Liver (tissue), 9 donors: Measurements from ENCODE around the gene CTNNAL1. TPM values are rescaled to one million over a fixed set of nuclear protein-coding genes. Genes with fewer than 3 reads are reported as not detected.
A peak's percentile ranks its signal among the peaks of the same experiment; 100 is the strongest.

ENCODE experiments used
- DNase-seq: peaks from one replicate; pipeline ENCODE4 v3.0.0-alpha.2; 2017; ENCODE audit warnings: low spot score
- H3K27ac ChIP-seq, 2 donors: one replicate each; pipeline ENCODE4 v1.7.0; 2013; ENCODE audit warnings: inconsistent platforms in 2 of 2, low read length in 2 of 2, control low read depth in 1 of 2, low read depth in 1 of 2, mild to moderate bottlenecking in 1 of 2
- H3K27me3 ChIP-seq, 4 donors: one replicate each; pipeline versions ENCODE4 v1.6.1 to v1.7.0; 2013; ENCODE audit warnings: low read length in 3 of 4, inconsistent platforms in 1 of 4, mild to moderate bottlenecking in 1 of 4, moderate library complexity in 1 of 4; ENCODE audit not compliant: control insufficient read depth in 4 of 4, insufficient read depth in 4 of 4
- H3K36me3 ChIP-seq, 4 donors: one replicate each; pipeline versions ENCODE4 v1.6.1 to v1.7.0; 2013; ENCODE audit warnings: low read length in 3 of 4, mild to moderate bottlenecking in 3 of 4, low read depth in 1 of 4, moderate library complexity in 1 of 4; ENCODE audit not compliant: control insufficient read depth in 4 of 4, insufficient read depth in 3 of 4
- H3K4me1 ChIP-seq, 4 donors: one replicate each; pipeline versions ENCODE4 v1.6.1 to v1.7.0; 2013; ENCODE audit warnings: low read length in 3 of 4, mild to moderate bottlenecking in 3 of 4, moderate library complexity in 1 of 4; ENCODE audit not compliant: control insufficient read depth in 4 of 4, insufficient read depth in 4 of 4
- H3K4me3 ChIP-seq, 3 donors: one replicate each; pipeline versions ENCODE4 v1.6.1 to v1.7.0; 2013; ENCODE audit warnings: low read length in 3 of 3, control low read depth in 1 of 3, low read depth in 1 of 3, mild to moderate bottlenecking in 1 of 3
- H3K9ac ChIP-seq, 2 donors: one replicate each; pipeline ENCODE4 v1.7.0; 2013; ENCODE audit warnings: low read length in 2 of 2, mild to moderate bottlenecking in 2 of 2, moderate library complexity in 2 of 2, control low read depth in 1 of 2, low read depth in 1 of 2
- H3K9me3 ChIP-seq, 4 donors: one replicate each; pipeline versions ENCODE4 v1.6.1 to v1.7.0; 2013; ENCODE audit warnings: low read length in 3 of 4; ENCODE audit not compliant: control insufficient read depth in 4 of 4
- EGR1 ChIP-seq, 2 donors: IDR thresholded peaks; 2 replicates each; pipeline ENCODE4 v1.6.1; 2016 to 2018; ENCODE audit warnings: antibody characterized with exemption in 2 of 2, low read depth in 2 of 2
- FOXA1 ChIP-seq: IDR thresholded peaks from 2 replicates; pipeline ENCODE4 v1.6.1; 2016; ENCODE audit warnings: antibody characterized with exemption
- FOXA2 ChIP-seq: IDR thresholded peaks from 2 replicates; pipeline ENCODE4 v1.6.1; 2016; ENCODE audit warnings: antibody characterized with exemption
- GABPA ChIP-seq, 2 donors: IDR thresholded peaks in 1 of 2; conservative IDR thresholded peaks in 1 of 2; 2 replicates each; pipeline ENCODE4 v1.6.1; 2016; ENCODE audit warnings: antibody characterized with exemption in 2 of 2, mild to moderate bottlenecking in 1 of 2, moderate library complexity in 1 of 2
- HNF4A ChIP-seq, 2 donors: conservative IDR thresholded peaks; 2 replicates each; pipeline ENCODE4 v1.6.1; 2016; ENCODE audit warnings: antibody characterized with exemption in 2 of 2, mild to moderate bottlenecking in 2 of 2
- HNF4G ChIP-seq: IDR thresholded peaks from 2 replicates; pipeline ENCODE4 v1.6.1; 2016; ENCODE audit warnings: antibody characterized with exemption
- JUND ChIP-seq, 2 donors: IDR thresholded peaks; 2 replicates each; pipeline ENCODE4 v1.6.1; 2016; ENCODE audit warnings: antibody characterized with exemption in 2 of 2
- MAX ChIP-seq: IDR thresholded peaks from 2 replicates; pipeline ENCODE4 v1.6.1; 2016; ENCODE audit warnings: antibody characterized with exemption
- NR2F2 ChIP-seq: IDR thresholded peaks from 2 replicates; pipeline ENCODE4 v1.6.1; 2016; ENCODE audit warnings: antibody characterized with exemption
- RAD21 ChIP-seq, 2 donors: IDR thresholded peaks; 2 replicates each; pipeline ENCODE4 v1.6.1; 2016; ENCODE audit warnings: antibody characterized with exemption in 2 of 2, mild to moderate bottlenecking in 2 of 2
- RXRA ChIP-seq, 2 donors: IDR thresholded peaks; 2 replicates each; pipeline ENCODE4 v1.6.1; 2017 to 2018; ENCODE audit warnings: antibody characterized with exemption in 2 of 2, mild to moderate bottlenecking in 1 of 2
- SP1 ChIP-seq: IDR thresholded peaks from 2 replicates; pipeline ENCODE4 v1.6.1; 2018; ENCODE audit warnings: antibody characterized with exemption, mild to moderate bottlenecking
- TAF1 ChIP-seq: conservative IDR thresholded peaks from 2 replicates; pipeline ENCODE4 v1.6.1; 2016; ENCODE audit warnings: antibody characterized with exemption, mild to moderate bottlenecking
- YY1 ChIP-seq: IDR thresholded peaks from 2 replicates; pipeline ENCODE4 v1.6.1; 2016; ENCODE audit warnings: antibody characterized with exemption, mild to moderate bottlenecking
- WGBS: extraction: QIAGEN DNeasy Blood & Tissue Kit; methylation state at CpG from one replicate; pipeline ENCODE4 v1.1.7; 2013; 5-methylcytosine and 5-hydroxymethylcytosine counted together
- polyA plus RNA-seq, 2 donors: library from polyadenylated mRNA; stranded (reverse) in 1 of 2; unstranded in 1 of 2; fragments of 200-250 nt in 1 of 2; fragments of >200 nt in 1 of 2; fragmentation: Nextera tagmentation in 1 of 2; extraction: Ambion mirVana in 1 of 2; gene quantifications; one replicate each; pipeline versions ENCODE4 v1.2.1 to v1.2.3, GENCODE V29; 2013 to 2015
- total RNA-seq, 2 donors: library from RNA; depleted of rRNA; stranded (reverse); fragments of >200 nt; gene quantifications; one replicate each; pipeline ENCODE4 v1.2.3, GENCODE V29; 2014
- TF ChIP-seq, protein P1 (sequence below): IDR thresholded peaks from 2 replicates; pipeline ENCODE4 v1.6.1; 2016; ENCODE audit warnings: antibody characterized with exemption
- TF ChIP-seq, protein P2 (sequence below): fragments of 150-350 bp; IDR thresholded peaks from 2 replicates; pipeline ENCODE4 v1.5.1; 2017; ENCODE audit warnings: improper control_type of control experiment, low read depth, low read length; ENCODE audit not compliant: missing input control
- TF ChIP-seq, protein P3 (sequence below): IDR thresholded peaks from 2 replicates; pipeline ENCODE4 v1.6.1; 2016; ENCODE audit warnings: antibody characterized with exemption
- TF ChIP-seq, protein P4 (sequence below): IDR thresholded peaks from 2 replicates; pipeline ENCODE4 v1.6.1; 2016; ENCODE audit warnings: antibody characterized with exemption, mild to moderate bottlenecking
- donor health status: healthy.
- donor health status: healthy.
- donor health status: healthy.
- donor health status: healthy.
- donor health status: healthy.

The CTNNAL1 gene
- total and polyA plus RNA-seq, 4 donors, result 10.5 to 31.5 (median 18.6) TPM

DNA sequence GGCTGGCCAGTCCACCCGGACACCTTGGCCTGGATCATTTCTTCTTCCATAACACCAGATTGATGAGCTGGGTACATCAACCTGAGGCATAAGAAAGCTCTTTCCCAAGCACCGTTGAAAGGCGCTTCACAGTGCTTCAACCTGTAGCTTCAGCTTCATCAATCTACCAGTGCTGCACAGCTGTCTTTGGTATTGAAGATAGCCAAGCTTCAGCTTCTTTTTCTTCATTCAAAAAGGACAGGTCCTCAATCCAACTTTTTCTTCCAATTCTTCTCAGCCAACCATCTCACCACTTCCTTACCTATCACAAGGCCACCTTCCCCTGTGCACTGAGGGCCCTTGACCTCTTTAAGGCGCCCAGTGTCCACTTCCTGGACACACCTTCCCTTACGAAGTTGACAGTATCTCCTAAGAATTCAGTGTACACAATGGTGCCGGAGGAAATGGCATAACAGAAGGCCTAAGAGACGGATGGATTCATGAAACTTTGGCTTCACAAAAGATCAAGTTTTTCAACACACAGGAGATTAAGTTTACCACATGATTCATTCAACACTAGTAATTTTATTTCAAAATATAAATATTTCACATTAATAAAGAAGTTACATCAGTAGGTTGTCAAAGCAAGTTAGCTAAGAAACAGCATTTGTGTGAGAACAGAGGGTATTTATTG is 1.4 kb upstream of the CTNNAL1 start:
- DNase-seq, result no peak
- Histone ChIP-seq H3K4me1 (peaks cover 4 to 26% (median 11%) of the 10 kb centered on the region in 4 donors), H3K9me3 (no peaks in the 10 kb centered on the region), H3K27ac (peak overlapping the region in 1 of 2 donors; percentile 88), H3K9ac (no peak overlapping the region), H3K27me3 (no peaks in the 10 kb centered on the region), H3K4me3 (no peak overlapping the region), H3K36me3 (peaks cover 0 to 3% (median 0%) of the 10 kb centered on the region in 4 donors)
- TF ChIP-seq, protein P1, sequence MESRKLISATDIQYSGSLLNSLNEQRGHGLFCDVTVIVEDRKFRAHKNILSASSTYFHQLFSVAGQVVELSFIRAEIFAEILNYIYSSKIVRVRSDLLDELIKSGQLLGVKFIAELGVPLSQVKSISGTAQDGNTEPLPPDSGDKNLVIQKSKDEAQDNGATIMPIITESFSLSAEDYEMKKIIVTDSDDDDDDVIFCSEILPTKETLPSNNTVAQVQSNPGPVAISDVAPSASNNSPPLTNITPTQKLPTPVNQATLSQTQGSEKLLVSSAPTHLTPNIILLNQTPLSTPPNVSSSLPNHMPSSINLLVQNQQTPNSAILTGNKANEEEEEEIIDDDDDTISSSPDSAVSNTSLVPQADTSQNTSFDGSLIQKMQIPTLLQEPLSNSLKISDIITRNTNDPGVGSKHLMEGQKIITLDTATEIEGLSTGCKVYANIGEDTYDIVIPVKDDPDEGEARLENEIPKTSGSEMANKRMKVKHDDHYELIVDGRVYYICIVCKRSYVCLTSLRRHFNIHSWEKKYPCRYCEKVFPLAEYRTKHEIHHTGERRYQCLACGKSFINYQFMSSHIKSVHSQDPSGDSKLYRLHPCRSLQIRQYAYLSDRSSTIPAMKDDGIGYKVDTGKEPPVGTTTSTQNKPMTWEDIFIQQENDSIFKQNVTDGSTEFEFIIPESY, result no peak
- TF ChIP-seq EGR1 (IDR thresholded peaks at IDR 0.05; ENCODE audit: low read depth in 2 of 2) (no peak), GABPA (IDR thresholded peaks at IDR 0.05 in 1 of 2, conservative IDR thresholded peaks at IDR 0.05 in 1 of 2) (no peak), NR2F2 (no peak), SP1 (no peak), FOXA2 (no peak), MAX (no peak), RXRA (IDR thresholded peaks at IDR 0.05) (no peak), FOXA1 (no peak), TAF1 (no peak), YY1 (no peak), RAD21 (IDR thresholded peaks at IDR 0.05) (no peak), JUND (IDR thresholded peaks at IDR 0.05) (no peak), HNF4G (no peak), HNF4A (conservative IDR thresholded peaks at IDR 0.05) (no peak)
- TF ChIP-seq, protein P2, sequence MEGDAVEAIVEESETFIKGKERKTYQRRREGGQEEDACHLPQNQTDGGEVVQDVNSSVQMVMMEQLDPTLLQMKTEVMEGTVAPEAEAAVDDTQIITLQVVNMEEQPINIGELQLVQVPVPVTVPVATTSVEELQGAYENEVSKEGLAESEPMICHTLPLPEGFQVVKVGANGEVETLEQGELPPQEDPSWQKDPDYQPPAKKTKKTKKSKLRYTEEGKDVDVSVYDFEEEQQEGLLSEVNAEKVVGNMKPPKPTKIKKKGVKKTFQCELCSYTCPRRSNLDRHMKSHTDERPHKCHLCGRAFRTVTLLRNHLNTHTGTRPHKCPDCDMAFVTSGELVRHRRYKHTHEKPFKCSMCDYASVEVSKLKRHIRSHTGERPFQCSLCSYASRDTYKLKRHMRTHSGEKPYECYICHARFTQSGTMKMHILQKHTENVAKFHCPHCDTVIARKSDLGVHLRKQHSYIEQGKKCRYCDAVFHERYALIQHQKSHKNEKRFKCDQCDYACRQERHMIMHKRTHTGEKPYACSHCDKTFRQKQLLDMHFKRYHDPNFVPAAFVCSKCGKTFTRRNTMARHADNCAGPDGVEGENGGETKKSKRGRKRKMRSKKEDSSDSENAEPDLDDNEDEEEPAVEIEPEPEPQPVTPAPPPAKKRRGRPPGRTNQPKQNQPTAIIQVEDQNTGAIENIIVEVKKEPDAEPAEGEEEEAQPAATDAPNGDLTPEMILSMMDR, result no peak
- TF ChIP-seq, protein P3, sequence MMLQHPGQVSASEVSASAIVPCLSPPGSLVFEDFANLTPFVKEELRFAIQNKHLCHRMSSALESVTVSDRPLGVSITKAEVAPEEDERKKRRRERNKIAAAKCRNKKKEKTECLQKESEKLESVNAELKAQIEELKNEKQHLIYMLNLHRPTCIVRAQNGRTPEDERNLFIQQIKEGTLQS, result no peak
- TF ChIP-seq, protein P4, sequence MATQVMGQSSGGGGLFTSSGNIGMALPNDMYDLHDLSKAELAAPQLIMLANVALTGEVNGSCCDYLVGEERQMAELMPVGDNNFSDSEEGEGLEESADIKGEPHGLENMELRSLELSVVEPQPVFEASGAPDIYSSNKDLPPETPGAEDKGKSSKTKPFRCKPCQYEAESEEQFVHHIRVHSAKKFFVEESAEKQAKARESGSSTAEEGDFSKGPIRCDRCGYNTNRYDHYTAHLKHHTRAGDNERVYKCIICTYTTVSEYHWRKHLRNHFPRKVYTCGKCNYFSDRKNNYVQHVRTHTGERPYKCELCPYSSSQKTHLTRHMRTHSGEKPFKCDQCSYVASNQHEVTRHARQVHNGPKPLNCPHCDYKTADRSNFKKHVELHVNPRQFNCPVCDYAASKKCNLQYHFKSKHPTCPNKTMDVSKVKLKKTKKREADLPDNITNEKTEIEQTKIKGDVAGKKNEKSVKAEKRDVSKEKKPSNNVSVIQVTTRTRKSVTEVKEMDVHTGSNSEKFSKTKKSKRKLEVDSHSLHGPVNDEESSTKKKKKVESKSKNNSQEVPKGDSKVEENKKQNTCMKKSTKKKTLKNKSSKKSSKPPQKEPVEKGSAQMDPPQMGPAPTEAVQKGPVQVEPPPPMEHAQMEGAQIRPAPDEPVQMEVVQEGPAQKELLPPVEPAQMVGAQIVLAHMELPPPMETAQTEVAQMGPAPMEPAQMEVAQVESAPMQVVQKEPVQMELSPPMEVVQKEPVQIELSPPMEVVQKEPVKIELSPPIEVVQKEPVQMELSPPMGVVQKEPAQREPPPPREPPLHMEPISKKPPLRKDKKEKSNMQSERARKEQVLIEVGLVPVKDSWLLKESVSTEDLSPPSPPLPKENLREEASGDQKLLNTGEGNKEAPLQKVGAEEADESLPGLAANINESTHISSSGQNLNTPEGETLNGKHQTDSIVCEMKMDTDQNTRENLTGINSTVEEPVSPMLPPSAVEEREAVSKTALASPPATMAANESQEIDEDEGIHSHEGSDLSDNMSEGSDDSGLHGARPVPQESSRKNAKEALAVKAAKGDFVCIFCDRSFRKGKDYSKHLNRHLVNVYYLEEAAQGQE, result no peak
- WGBS, result 89% methylated on average over 7 of the region's 7 CpGs
